HUES6 (cell line): ENCODE measurements around the gene KRTAP4-9.
"Not testable (repeated sequence)": the region's sequence is repeated elsewhere in the genome, so short reads cannot be mapped to it uniquely, and the experiment has no call there.

Experiments used
- H3K27ac ChIP-seq: 2 replicates; pipeline ENCODE4 v1.7.0; 2013; ENCODE audit warnings: low read depth, mild to moderate bottlenecking, low read length, inconsistent platforms
- H3K27me3 ChIP-seq: 2 replicates; pipeline ENCODE4 v1.6.1; 2013; ENCODE audit warnings: low read length; ENCODE audit not compliant: control insufficient read depth, insufficient read depth
- H3K36me3 ChIP-seq: 2 replicates; pipeline ENCODE4 v1.6.1; 2013; ENCODE audit warnings: low read length; ENCODE audit not compliant: control insufficient read depth, insufficient read depth
- H3K4me1 ChIP-seq: 2 replicates; pipeline ENCODE4 v1.6.1; 2013; ENCODE audit warnings: low read length; ENCODE audit not compliant: control insufficient read depth, insufficient read depth
- H3K4me3 ChIP-seq: 2 replicates; pipeline ENCODE4 v1.5.1; 2013; ENCODE audit warnings: low read depth, low read length
- H3K9ac ChIP-seq: one replicate; pipeline ENCODE4 v1.6.1; 2013; ENCODE audit warnings: mild to moderate bottlenecking, low read length
- H3K9me3 ChIP-seq: 2 replicates; pipeline ENCODE4 v1.6.1; 2013; ENCODE audit warnings: low read depth, low read length; ENCODE audit not compliant: control insufficient read depth, insufficient read depth

Gene KRTAP4-9

GRCh38 chr17:41067281-41067680, 37.9 kb upstream of the KRTAP4-9 start:
- no peaks in the 10 kb centered on the region for H3K36me3 ChIP-seq
- H3K9me3 ChIP-seq: no peaks in the 10 kb centered on the region
- no peaks in the 10 kb centered on the region for H3K27me3 ChIP-seq
- H3K4me1 ChIP-seq: no peaks in the 10 kb centered on the region
- H3K9ac ChIP-seq: no peak overlapping the region
- no peak overlapping the region for H3K27ac ChIP-seq
- H3K4me3 ChIP-seq: no peak overlapping the region

GRCh38 chr17:41069031-41069430, 36.2 kb upstream of the KRTAP4-9 start:
- H3K9ac ChIP-seq: no peak overlapping the region
- no peaks in the 10 kb centered on the region for H3K9me3 ChIP-seq
- H3K4me3 ChIP-seq: no peak overlapping the region
- H3K27ac ChIP-seq: no peak overlapping the region
- H3K27me3 ChIP-seq: no peaks in the 10 kb centered on the region
- no peaks in the 10 kb centered on the region for H3K4me1 ChIP-seq
- H3K36me3 ChIP-seq: no peaks in the 10 kb centered on the region

GRCh38 chr17:41071606-41072360, 33.4 kb upstream of the KRTAP4-9 start:
- Histone ChIP-seq H3K4me1 (no peaks in the 10 kb centered on the region), H3K9ac (no peak overlapping the region), H3K36me3 (no peaks in the 10 kb centered on the region), H3K27me3 (no peaks in the 10 kb centered on the region), H3K27ac (no peak overlapping the region), H3K4me3 (no peak overlapping the region), H3K9me3 (no peaks in the 10 kb centered on the region)

- no peaks in the 10 kb centered on the region for H3K27me3 ChIP-seq
- H3K27ac ChIP-seq: no peak overlapping the region
- no peak overlapping the region for H3K4me3 ChIP-seq
- no peaks in the 10 kb centered on the region for H3K9me3 ChIP-seq
- H3K4me1 ChIP-seq: no peaks in the 10 kb centered on the region
- H3K9ac ChIP-seq: no peak overlapping the region
- H3K36me3 ChIP-seq: no peaks in the 10 kb centered on the region
Observed at GRCh38 chr17:41073676-41074075, 31.5 kb upstream of the KRTAP4-9 start.

- Histone ChIP-seq H3K36me3 (no peaks in the 10 kb centered on the region), H3K9me3 (no peaks in the 10 kb centered on the region), H3K4me3 (no peak overlapping the region), H3K4me1 (no peaks in the 10 kb centered on the region), H3K27ac (no peak overlapping the region), H3K27me3 (no peaks in the 10 kb centered on the region), H3K9ac (no peak overlapping the region)
Observed at GRCh38 chr17:41076788-41077187, 28.4 kb upstream of the KRTAP4-9 start.

- Histone ChIP-seq H3K9ac (no peak overlapping the region), H3K27ac (no peak overlapping the region)
Observed at GRCh38 chr17:41082626-41083025, 22.6 kb upstream of the KRTAP4-9 start.

GRCh38 chr17:41083427-41083826, 21.8 kb upstream of the KRTAP4-9 start:
- not testable (repeated sequence) for H3K9me3 ChIP-seq, H3K4me3 ChIP-seq, H3K27me3 ChIP-seq, H3K9ac ChIP-seq, H3K4me1 ChIP-seq, H3K27ac ChIP-seq, H3K36me3 ChIP-seq

More at GRCh38 chr17:41082626-41083025, 22.6 kb upstream of the KRTAP4-9 start:
- Histone ChIP-seq H3K4me1 (no peaks in the 10 kb centered on the region), H3K4me3 (no peak overlapping the region), H3K9me3 (no peaks in the 10 kb centered on the region), H3K36me3 (no peaks in the 10 kb centered on the region), H3K27me3 (no peaks in the 10 kb centered on the region)

GRCh38 chr17:41084100-41084856, 20.9 kb upstream of the KRTAP4-9 start, which contains the start of gene KRTAP4-7:
Gene KRTAP4-7 (plus strand): TSS chr17:41084150. CDS start chr17:41084207, 57 bp downstream.
- H3K27ac ChIP-seq, H3K9me3 ChIP-seq, H3K36me3 ChIP-seq, H3K4me1 ChIP-seq, H3K9ac ChIP-seq, H3K4me3 ChIP-seq, H3K27me3 ChIP-seq: not testable (repeated sequence)

- H3K36me3 ChIP-seq, H3K4me1 ChIP-seq, H3K27me3 ChIP-seq, H3K27ac ChIP-seq, H3K4me3 ChIP-seq, H3K9me3 ChIP-seq, H3K9ac ChIP-seq: not testable (repeated sequence)
Observed at GRCh38 chr17:41088760-41089352, 16.3 kb upstream of the KRTAP4-9 start.

- Histone ChIP-seq H3K27me3 (no peaks in the 10 kb centered on the region), H3K4me3 (no peak overlapping the region), H3K27ac (no peak overlapping the region), H3K9ac (no peak overlapping the region), H3K36me3 (no peaks in the 10 kb centered on the region), H3K4me1 (no peaks in the 10 kb centered on the region), H3K9me3 (peaks cover 11% of the 10 kb centered on the region)
Observed at GRCh38 chr17:41096055-41096454, 9.1 kb upstream of the KRTAP4-9 start.

GRCh38 chr17:41098042-41098441, 7.1 kb upstream of the KRTAP4-9 start, which contains the start of gene KRTAP4-8:
Gene KRTAP4-8 (minus strand): TSS chr17:41098142. CDS start chr17:41098084, 58 bp downstream.
- H3K9me3 ChIP-seq: peaks cover 6% of the 10 kb centered on the region
- no peak within 1 kb of the TSS for H3K4me3 ChIP-seq
- H3K4me1 ChIP-seq: no peaks in the 10 kb centered on the region
- H3K27me3 ChIP-seq: no peaks in the 10 kb centered on the region
- no peaks in the 10 kb centered on the region for H3K36me3 ChIP-seq
- H3K9ac ChIP-seq: no peak within 1 kb of the TSS
- H3K27ac ChIP-seq: no peak within 1 kb of the TSS
